GM18511 (cell line): Measurements from ENCODE around the gene EXOSC10.
"Not testable (repeated sequence)": the region's sequence is repeated elsewhere in the genome, so short reads cannot be mapped to it uniquely, and the experiment has no call there.

Source experiments
- ATAC-seq: cut with Tn5 transposase; IDR thresholded peaks from one replicate; pipeline ENCODE4 v1.9.1; 2021; ENCODE audit warnings: mild to moderate bottlenecking, moderate library complexity; ENCODE audit not compliant: unreplicated experiment

EXOSC10 gene

GRCh38 chr1:11114966-11115365 lies 15.3 kb upstream of the EXOSC10 start:
- no peak for ATAC-seq

GRCh38 chr1:11109047-11109760 lies 9.5 kb upstream of the EXOSC10 start:
- ATAC-seq: no peak

GRCh38 chr1:11107599-11107998 lies 7.9 kb upstream of the EXOSC10 start:
- no peak for ATAC-seq

- no peak for ATAC-seq
Observed at GRCh38 chr1:11105586-11105985, 5.9 kb upstream of the EXOSC10 start.

- no peak for ATAC-seq
Observed at GRCh38 chr1:11101347-11101746, 1.7 kb upstream of the EXOSC10 start.

- not testable (repeated sequence) for ATAC-seq
Observed at GRCh38 chr1:11100806-11101205, 1.1 kb upstream of the EXOSC10 start.

GRCh38 chr1:11100149-11100493 lies 452 bp upstream of the EXOSC10 start:
- ATAC-seq: no peak

- no peak for ATAC-seq
Observed at GRCh38 chr1:11098931-11099309, 749 bp downstream of the EXOSC10 start.

- not testable (repeated sequence) for ATAC-seq
Observed at GRCh38 chr1:11083784-11084183, 15.9 kb downstream of the EXOSC10 start.

- ATAC-seq: no peak
Observed at GRCh38 chr1:11080931-11081330, 18.7 kb downstream of the EXOSC10 start.

- no peak for ATAC-seq
Observed at GRCh38 chr1:11078631-11079030, 21.0 kb downstream of the EXOSC10 start.

GRCh38 chr1:11073398-11073797 lies 26.3 kb downstream of the EXOSC10 start:
- not testable (repeated sequence) for ATAC-seq

- no peak for ATAC-seq
Observed at GRCh38 chr1:11072216-11072917, 27.3 kb downstream of the EXOSC10 start.

GRCh38 chr1:11071463-11072215 lies 28.0 kb downstream of the EXOSC10 start:
- ATAC-seq: no peak

- no peak for ATAC-seq
Observed at GRCh38 chr1:11070876-11071275, 28.8 kb downstream of the EXOSC10 start.

GRCh38 chr1:11068600-11069473 lies 30.8 kb downstream of the EXOSC10 start:
- no peak for ATAC-seq

- no peak for ATAC-seq
Observed at GRCh38 chr1:11067716-11068599, 31.7 kb downstream of the EXOSC10 start.

- ATAC-seq: no peak
Observed at GRCh38 chr1:11065796-11066195, 33.9 kb downstream of the EXOSC10 start.

GRCh38 chr1:11064942-11065341 lies 34.7 kb downstream of the EXOSC10 start:
- ATAC-seq: no peak
